Ascending aorta (tissue), 2 donors: ENCODE data around the gene CHRM4. TPM values are rescaled to one million over a fixed set of nuclear protein-coding genes. Genes with fewer than 3 reads are reported as not detected.
A peak's percentile ranks its signal among the peaks of the same experiment; 100 is the strongest.

Experiments
- DNase-seq, 2 donors: peaks; one replicate each; pipeline ENCODE4 v3.0.0-alpha.2; 2019; ENCODE audit warnings: low spot score in 2 of 2
- H3K27ac ChIP-seq, 2 donors: fragments of 200-600 bp; sonication (generic); one replicate each; pipeline ENCODE4 v1.5.1; 2016 to 2017; ENCODE audit warnings: mild to moderate bottlenecking in 1 of 2
- H3K27me3 ChIP-seq: fragments of 200-600 bp; sonication (generic); one replicate; pipeline ENCODE4 v1.5.1; 2017
- H3K36me3 ChIP-seq, 2 donors: fragments of 200-600 bp; sonication (generic); one replicate each; pipeline ENCODE4 v1.5.1; 2016
- H3K4me1 ChIP-seq, 2 donors: fragments of 200-600 bp; sonication (generic); one replicate each; pipeline ENCODE4 v1.5.1; 2016 to 2017; ENCODE audit warnings: mild to moderate bottlenecking in 1 of 2
- H3K4me3 ChIP-seq, 2 donors: fragments of 200-600 bp; sonication (generic); one replicate each; pipeline ENCODE4 v1.5.1; 2016 to 2017; ENCODE audit warnings: mild to moderate bottlenecking in 1 of 2
- H3K9me3 ChIP-seq, 2 donors: fragments of 200-600 bp; sonication (generic); one replicate each; pipeline ENCODE4 v1.5.1; 2016
- CTCF ChIP-seq, 3 experiments: fragments of 200-600 bp in 2 of 3; fragments of 450-650 bp in 1 of 3; sonication (generic) in 2 of 3; IDR thresholded peaks; one replicate each; pipeline ENCODE4 v1.5.1; 2016 to 2019; ENCODE audit warnings: antibody characterized with exemption in 3 of 3, mild to moderate bottlenecking in 1 of 3, moderate library complexity in 1 of 3
- intact Hi-C: fragments of 100-400 bp; cut with DNase I; formaldehyde crosslinking; loops from one replicate; pipeline ENCODE4 v1.15.1; 2023
- total RNA-seq: library from RNA; depleted of rRNA; stranded (reverse); fragments of >200 nt; gene quantifications from one replicate; pipeline ENCODE4 v1.1.0, GENCODE V29; 2016

Gene CHRM4
- total RNA-seq, 1 donor from 2014 or later = not detected

GRCh38 chr11:46383974-46384701 lies 7.4 kb downstream of the CHRM4 start:
- TF ChIP-seq CTCF (IDR thresholded peaks at IDR 0.05) = no peak
- H3K36me3 ChIP-seq = no peaks in the 10 kb centered on the region
- no peak for DNase-seq
- no peak overlapping the region for H3K27ac ChIP-seq
- peaks cover 14% of the 10 kb centered on the region for H3K27me3 ChIP-seq
- peaks cover 7% of the 10 kb centered on the region in 2 donors for H3K4me1 ChIP-seq
- intact Hi-C loops = loop anchor here (10.0 kb wide), 1 partner anchor 231 kb away; the partner anchor contains the start of genes ATG13 and HARBI1
- no peak overlapping the region for H3K4me3 ChIP-seq
- H3K9me3 ChIP-seq = no peaks in the 10 kb centered on the region

- Histone ChIP-seq H3K27me3 (peaks cover 14% of the 10 kb centered on the region), H3K27ac (no peak overlapping the region), H3K4me1 (peaks cover 5 to 7% of the 10 kb centered on the region in 2 donors), H3K4me3 (no peak overlapping the region), H3K36me3 (no peaks in the 10 kb centered on the region), H3K9me3 (no peaks in the 10 kb centered on the region)
- TF ChIP-seq CTCF (IDR thresholded peaks at IDR 0.05) = no peak
- intact Hi-C loops = loop anchor here (10.0 kb wide), 1 partner anchor 231 kb away; the partner anchor contains the start of genes ATG13 and HARBI1
- no peak for DNase-seq
These were observed 8.2 kb downstream of the CHRM4 start for GRCh38 chr11:46383404-46383758.

- H3K4me1 ChIP-seq = peaks cover 5 to 7% of the 10 kb centered on the region in 2 donors
- H3K9me3 ChIP-seq = no peaks in the 10 kb centered on the region
- no peak overlapping the region for H3K27ac ChIP-seq
- H3K4me3 ChIP-seq = peak overlapping the region; percentile 71 to 84
- H3K27me3 ChIP-seq = peaks cover 14% of the 10 kb centered on the region
- no peaks in the 10 kb centered on the region for H3K36me3 ChIP-seq
- DNase-seq = no peak
- intact Hi-C loops = loop anchor here (10.0 kb wide), 1 partner anchor 232 kb away; the partner anchor contains the start of genes ATG13 and HARBI1
- peak; percentile 11 to 35 (median 14) for TF ChIP-seq CTCF (IDR thresholded peaks at IDR 0.05)
These were observed 8.8 kb downstream of the CHRM4 start for GRCh38 chr11:46382646-46383403.

- H3K9me3 ChIP-seq = no peaks in the 10 kb centered on the region
- no peak overlapping the region for H3K27ac ChIP-seq
- peaks cover 1 to 6% of the 10 kb centered on the region in 2 donors for H3K36me3 ChIP-seq
- no peak for TF ChIP-seq CTCF (IDR thresholded peaks at IDR 0.05)
- intact Hi-C loops = loop anchor here (10.0 kb wide), 1 partner anchor 233 kb away; the partner anchor contains the start of genes ATG13 and HARBI1
- H3K4me1 ChIP-seq = peaks cover 5 to 7% of the 10 kb centered on the region in 2 donors
- DNase-seq = no peak
- H3K4me3 ChIP-seq = peak overlapping the region; percentile 71 to 84
- H3K27me3 ChIP-seq = peaks cover 14% of the 10 kb centered on the region
These were observed 9.5 kb downstream of the CHRM4 start for GRCh38 chr11:46381819-46382645.
